ENCODE results near the gene ANXA4. TPM values are rescaled to one million over a fixed set of nuclear protein-coding genes. Genes with fewer than 3 reads are reported as not detected.

ANXA4 gene
- polyA plus RNA-seq, 1 of the 3 experiments (the other 2 are of a cell fraction): 137 TPM

- no peak overlapping the region for H2AFZ ChIP-seq (ENCODE audit: low read depth)
- TF ChIP-seq RCOR1 (IDR thresholded peaks at IDR 0.05; ENCODE audit: low read length): no peak
- TF ChIP-seq TCF12 (IDR thresholded peaks at IDR 0.05): no peak
- no peak for TF ChIP-seq FOXJ3 (CRISPR knock-in tag; IDR thresholded peaks at IDR 0.05)
- no peak for TF ChIP-seq SMC3 (IDR thresholded peaks at IDR 0.05; ENCODE audit: low read depth, low read length)
- no peak for TF ChIP-seq SIN3A (IDR thresholded peaks at IDR 0.05; ENCODE audit: borderline replicate concordance, low read depth, low read length)
- no peak for TF ChIP-seq EP300 (IDR thresholded peaks at IDR 0.05; ENCODE audit: borderline replicate concordance in 1 of 2, low read depth in 1 of 2, low read length in 1 of 2)
- TF ChIP-seq USF1 (IDR thresholded peaks at IDR 0.05; ENCODE audit: borderline replicate concordance, low read depth): no peak
- TF ChIP-seq FOXM1 (IDR thresholded peaks at IDR 0.05; ENCODE audit: low read depth): no peak
- TF ChIP-seq FOSL2 (IDR thresholded peaks at IDR 0.05; ENCODE audit: borderline replicate concordance, low read depth): no peak
- TF ChIP-seq TEAD4 (IDR thresholded peaks at IDR 0.05; ENCODE audit: borderline replicate concordance, insufficient read depth): no peak
- no peak for TF ChIP-seq REST (IDR thresholded peaks at IDR 0.05; ENCODE audit: low read depth, low read length)
- no peak for TF ChIP-seq MXI1 (IDR thresholded peaks at IDR 0.05; ENCODE audit: low read depth, low read length)
- TF ChIP-seq POLR2AphosphoS5 (IDR thresholded peaks at IDR 0.05; ENCODE audit: low read depth, low read length): no peak
- TF ChIP-seq NFIC (IDR thresholded peaks at IDR 0.05; ENCODE audit: borderline replicate concordance): no peak
- H3K9me3 ChIP-seq: no peaks in the 10 kb centered on the region
- no peaks in the 10 kb centered on the region for H4K20me1 ChIP-seq (ENCODE audit: insufficient read depth)
- H3K9me2 ChIP-seq: no peaks in the 10 kb centered on the region
- no peak overlapping the region for H3K27ac ChIP-seq (ENCODE audit: low read depth in 2 of 2, low read length in 1 of 2)
- no peak overlapping the region for H3K4me3 ChIP-seq (ENCODE audit: low read depth in 2 of 2, low read length in 1 of 2)
- H3K4me2 ChIP-seq: no peak overlapping the region
- H3K9ac ChIP-seq: no peak overlapping the region
- 94% methylated on average over 3 of the region's 3 CpGs for WGBS (ENCODE audit: low lambda C conversion rate)
- H3K4me1 ChIP-seq (ENCODE audit: control insufficient read depth in 1 of 2, insufficient read depth in 2 of 2, low read depth in 1 of 2, low read length in 1 of 2): no peaks in the 10 kb centered on the region
- H3K79me2 ChIP-seq (ENCODE audit: insufficient read depth): no peaks in the 10 kb centered on the region
- DNase-seq: no peak
- POLR2A ChIA-PET: no interaction called here
- H3F3A ChIP-seq (replicated peaks; ENCODE audit: insufficient read depth): no peaks in the 10 kb centered on the region
- H3K36me3 ChIP-seq (replicated peaks in 1 of 2; ENCODE audit: control insufficient read depth in 1 of 2, insufficient read depth in 2 of 2, low read length in 1 of 2): peaks cover 48 to 55% of the 10 kb centered on the region in 2 experiments
- no peaks in the 10 kb centered on the region for H3K27me3 ChIP-seq (ENCODE audit: insufficient read depth)
- CTCF ChIA-PET: interaction anchor here (1.1 to 1.6 kb wide), 2 partner anchors 28 to 120 kb away, joined by 3 read pairs; no protein-coding TSS in a partner anchor
Observed at GRCh38 chr2:69844560-69844959, 102.6 kb downstream of the ANXA4 start.

Measured in SK-N-SH (cell line).